Astrocyte of the spinal cord (primary cell): ENCODE results near the gene IGFBP1.
A peak's percentile ranks its signal among the peaks of the same experiment; 100 is the strongest.

Experiments
- DNase-seq: peaks from one replicate; pipeline ENCODE4 v3.0.0; 2011; ENCODE audit warnings: low read depth, low spot score
- H3K4me3 ChIP-seq: 2 replicates; pipeline ENCODE4 v1.5.1; 2011; ENCODE audit warnings: low read depth, mild to moderate bottlenecking, low read length, moderate library complexity
- in situ Hi-C: cut with HindIII; loops from 2 replicates; pipeline ENCODE4 v1.10.0; 2017; ENCODE audit warnings: low sequenced_read_pairs
- TF ChIP-seq, protein P1 (sequence below): IDR thresholded peaks from 2 replicates; pipeline ENCODE4 v1.5.1; 2012; ENCODE audit warnings: low read depth, mild to moderate bottlenecking, low read length, inconsistent platforms

The IGFBP1 gene

DNA sequence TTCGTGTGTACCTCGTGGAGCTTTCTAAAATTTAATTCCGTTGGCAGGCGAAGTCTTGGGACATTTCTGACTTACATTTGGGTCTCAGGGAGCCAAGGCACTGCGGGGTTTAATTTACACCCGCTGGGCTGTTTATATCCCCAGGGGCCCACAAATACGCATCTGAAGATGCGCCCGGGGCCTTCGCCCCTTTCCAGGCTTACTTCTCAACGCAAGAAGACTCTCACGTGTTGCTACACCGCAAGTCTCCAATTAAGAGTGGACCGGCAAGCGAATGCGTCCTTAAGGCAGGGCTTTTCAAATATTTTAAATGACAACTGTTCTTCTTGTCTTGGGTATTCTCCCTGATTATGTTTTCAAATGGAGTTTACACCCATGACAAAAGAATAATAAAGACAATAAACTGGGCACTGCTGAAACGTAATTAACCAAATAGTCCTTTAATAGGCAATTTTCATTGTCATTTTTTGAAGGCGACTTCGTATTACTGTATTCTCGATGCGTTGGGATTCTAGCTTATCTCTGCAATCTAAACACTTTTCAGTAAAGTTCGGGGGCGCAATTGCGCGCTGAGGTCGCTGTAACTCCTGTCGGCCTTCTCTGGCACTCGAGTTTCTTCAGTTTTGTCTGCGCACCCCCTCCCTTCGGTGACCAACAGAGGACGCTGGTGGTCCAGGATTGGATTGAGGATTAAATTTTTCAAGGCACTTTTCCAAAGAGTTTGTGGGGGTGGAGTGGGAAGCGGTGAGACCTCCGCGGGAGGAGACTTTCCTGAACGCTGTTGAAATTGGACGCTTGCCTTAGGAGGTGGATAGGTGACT, 33.6 kb downstream of the IGFBP1 start:
- in situ Hi-C loops, result no loop called here
- H3K4me3 ChIP-seq, result peak overlapping the region; percentile 50
- peak; percentile 83 for DNase-seq

DNA sequence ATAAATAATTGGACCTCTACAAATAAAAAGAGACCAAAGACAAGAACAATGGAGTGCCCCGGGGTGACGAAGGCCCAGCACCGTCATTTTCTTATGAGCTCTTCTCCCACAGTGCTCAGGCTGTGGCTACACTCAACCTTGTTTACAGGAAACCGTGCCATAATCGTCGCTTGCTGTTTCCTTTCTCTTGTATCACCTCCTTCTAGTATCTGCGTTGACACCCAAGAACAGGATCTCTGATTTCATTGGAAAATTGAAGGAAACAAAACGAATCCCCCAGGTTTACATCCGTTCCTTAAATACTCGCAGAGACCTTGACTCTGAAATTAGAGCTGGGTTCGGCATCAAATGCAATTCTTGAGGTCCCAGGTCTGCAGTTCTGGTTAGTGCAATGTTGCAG, 34.5 kb downstream of the IGFBP1 start:
- no peak for DNase-seq
- TF ChIP-seq, protein P1, sequence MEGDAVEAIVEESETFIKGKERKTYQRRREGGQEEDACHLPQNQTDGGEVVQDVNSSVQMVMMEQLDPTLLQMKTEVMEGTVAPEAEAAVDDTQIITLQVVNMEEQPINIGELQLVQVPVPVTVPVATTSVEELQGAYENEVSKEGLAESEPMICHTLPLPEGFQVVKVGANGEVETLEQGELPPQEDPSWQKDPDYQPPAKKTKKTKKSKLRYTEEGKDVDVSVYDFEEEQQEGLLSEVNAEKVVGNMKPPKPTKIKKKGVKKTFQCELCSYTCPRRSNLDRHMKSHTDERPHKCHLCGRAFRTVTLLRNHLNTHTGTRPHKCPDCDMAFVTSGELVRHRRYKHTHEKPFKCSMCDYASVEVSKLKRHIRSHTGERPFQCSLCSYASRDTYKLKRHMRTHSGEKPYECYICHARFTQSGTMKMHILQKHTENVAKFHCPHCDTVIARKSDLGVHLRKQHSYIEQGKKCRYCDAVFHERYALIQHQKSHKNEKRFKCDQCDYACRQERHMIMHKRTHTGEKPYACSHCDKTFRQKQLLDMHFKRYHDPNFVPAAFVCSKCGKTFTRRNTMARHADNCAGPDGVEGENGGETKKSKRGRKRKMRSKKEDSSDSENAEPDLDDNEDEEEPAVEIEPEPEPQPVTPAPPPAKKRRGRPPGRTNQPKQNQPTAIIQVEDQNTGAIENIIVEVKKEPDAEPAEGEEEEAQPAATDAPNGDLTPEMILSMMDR, result no peak
- in situ Hi-C loops, result no loop called here
- H3K4me3 ChIP-seq, result peak overlapping the region; percentile 37

More for the DNA sequence above, 33.6 kb downstream of the IGFBP1 start:
- TF ChIP-seq, protein P1, result peak; percentile 99

DNA sequence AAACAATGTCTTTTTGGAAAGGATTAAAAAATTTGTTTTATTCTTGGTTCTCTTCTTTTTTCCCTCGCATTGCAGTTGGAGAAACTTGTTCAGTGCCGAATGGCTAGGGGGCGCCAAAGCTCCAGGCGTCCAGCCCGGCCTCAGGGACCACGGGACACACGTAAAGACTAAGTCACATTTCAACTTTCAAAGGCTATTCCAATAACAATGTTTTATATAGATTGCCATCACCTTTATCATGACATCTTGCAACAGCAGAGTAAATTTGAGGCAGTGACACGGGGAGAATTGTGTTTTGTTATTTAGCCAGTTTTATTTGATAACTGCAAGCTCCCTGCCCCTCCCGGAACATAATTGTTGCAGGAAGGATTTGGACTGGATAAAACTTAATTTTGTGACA, 35.0 kb downstream of the IGFBP1 start:
- TF ChIP-seq, protein P1, result peak; percentile 95
- in situ Hi-C loops, result no loop called here
- DNase-seq, result peak; percentile 83
- peak overlapping the region; percentile 37 for H3K4me3 ChIP-seq

DNA sequence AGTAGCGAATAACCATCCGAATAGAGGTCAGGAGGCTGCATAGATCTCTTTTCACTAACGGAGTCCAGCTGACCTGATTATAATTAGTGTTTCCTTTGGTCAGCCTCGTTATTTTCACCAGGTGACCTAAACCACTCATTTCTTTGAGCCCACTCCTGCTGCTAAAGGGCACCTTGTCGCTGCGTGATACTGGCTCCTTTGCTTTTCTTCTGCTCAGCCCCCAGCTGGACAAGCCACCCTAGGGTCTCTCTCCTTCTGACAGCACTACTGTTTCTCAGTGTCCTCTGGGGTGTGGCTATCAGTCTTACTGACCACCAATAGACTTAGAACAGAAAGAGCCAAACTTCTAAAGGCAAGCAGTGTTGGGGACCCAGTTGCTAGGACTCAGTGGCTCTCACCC, 35.5 kb downstream of the IGFBP1 start:
- in situ Hi-C loops, result no loop called here
- TF ChIP-seq, protein P1, result no peak
- H3K4me3 ChIP-seq, result no peak overlapping the region
- DNase-seq, result no peak

DNA sequence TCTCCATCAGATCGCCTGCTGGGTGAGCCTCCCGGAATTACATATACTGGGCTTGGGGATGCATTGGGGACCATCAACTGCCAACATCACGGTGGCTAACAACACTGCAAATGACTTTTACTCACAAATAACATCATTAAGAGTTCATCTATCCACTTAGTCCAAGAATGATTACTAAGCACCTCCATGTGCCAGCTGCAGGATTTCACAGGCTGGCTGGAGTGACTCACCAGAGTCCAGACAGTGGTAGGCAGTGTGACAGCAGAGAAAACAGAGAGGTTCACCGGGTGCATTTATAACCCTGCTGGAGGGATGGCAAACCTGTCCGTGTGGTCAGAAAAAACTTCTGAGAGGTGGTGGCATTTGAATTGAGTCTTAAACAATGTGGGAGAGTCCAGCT, 36.0 kb downstream of the IGFBP1 start:
- TF ChIP-seq, protein P1, result no peak
- in situ Hi-C loops, result no loop called here
- no peak overlapping the region for H3K4me3 ChIP-seq
- DNase-seq, result peak; percentile 84

DNA sequence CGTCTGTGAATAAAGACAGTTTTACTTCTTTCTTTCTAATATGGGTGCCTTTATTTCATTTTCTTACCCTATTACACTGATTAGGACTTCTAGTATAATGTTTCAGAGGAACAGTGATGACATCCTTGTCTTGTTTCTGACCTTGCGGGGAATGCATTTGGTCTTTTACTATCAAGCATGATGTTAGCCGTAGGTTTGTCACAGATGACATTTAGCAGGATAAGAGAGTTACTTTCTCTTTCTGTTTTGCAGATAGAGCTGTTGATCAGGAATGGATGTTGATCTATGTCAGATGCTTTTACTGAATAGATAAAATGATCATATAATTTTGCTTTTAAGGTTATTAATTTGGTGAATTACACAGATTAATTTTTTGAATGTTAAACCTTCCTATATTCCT, 39.4 kb downstream of the IGFBP1 start:
- H3K4me3 ChIP-seq, result no peak overlapping the region
- TF ChIP-seq, protein P1, result no peak
- in situ Hi-C loops, result no loop called here
- DNase-seq, result no peak
